Activated naive CD4-positive, alpha-beta T cell (primary cell): ENCODE measurements around the gene IL20RB.

ENCODE experiments used
- DNase-seq, 4 experiments: peaks; one replicate each; lab custom pipeline; 2025; lab: John Stamatoyannopoulos, UW

The IL20RB gene

GRCh38 chr3:136957751-136958288, at the start of gene IL20RB:
Gene IL20RB (plus strand): TSS chr3:136957983. CDS start chr3:136958114, 131 bp downstream.
- DNase-seq, result no peak

- no peak for DNase-seq
These were observed 49.5 kb upstream of the IL20RB start for GRCh38 chr3:136908297-136908696.

- DNase-seq, result no peak
These were observed 48.6 kb upstream of the IL20RB start for GRCh38 chr3:136909187-136909586.

GRCh38 chr3:136910697-136911096, 47.1 kb upstream of the IL20RB start:
- DNase-seq, result no peak

- DNase-seq, result no peak
These were observed 44.6 kb upstream of the IL20RB start for GRCh38 chr3:136913168-136913567.

GRCh38 chr3:136914739-136915138, 43.0 kb upstream of the IL20RB start:
- DNase-seq, result no peak

- no peak for DNase-seq
These were observed 41.6 kb upstream of the IL20RB start for GRCh38 chr3:136916223-136916622.

GRCh38 chr3:136919799-136920580, 37.8 kb upstream of the IL20RB start:
- no peak for DNase-seq

- DNase-seq, result no peak
These were observed 36.7 kb upstream of the IL20RB start for GRCh38 chr3:136920904-136921611.

- no peak for DNase-seq
These were observed 32.2 kb upstream of the IL20RB start for GRCh38 chr3:136925425-136926190.

GRCh38 chr3:136928240-136928639, 29.5 kb upstream of the IL20RB start:
- no peak for DNase-seq

- no peak for DNase-seq
These were observed 27.7 kb upstream of the IL20RB start for GRCh38 chr3:136929977-136930670.

GRCh38 chr3:136931606-136932005, 26.2 kb upstream of the IL20RB start:
- DNase-seq, result no peak

GRCh38 chr3:136932523-136932922, 25.3 kb upstream of the IL20RB start:
- DNase-seq, result no peak

GRCh38 chr3:136932978-136933772, 24.6 kb upstream of the IL20RB start:
- no peak for DNase-seq

- DNase-seq, result no peak
These were observed 20.6 kb upstream of the IL20RB start for GRCh38 chr3:136937175-136937574.

- no peak for DNase-seq
These were observed 19.9 kb upstream of the IL20RB start for GRCh38 chr3:136937851-136938250.

- DNase-seq, result no peak
These were observed 19.4 kb upstream of the IL20RB start for GRCh38 chr3:136938334-136938733.

- no peak for DNase-seq
These were observed 18.3 kb upstream of the IL20RB start for GRCh38 chr3:136939489-136939888.

GRCh38 chr3:136942803-136943202, 15.0 kb upstream of the IL20RB start:
- DNase-seq, result no peak

GRCh38 chr3:136943436-136943835, 14.3 kb upstream of the IL20RB start:
- no peak for DNase-seq
